Stimulated activated naive B cell treated with anti-CD40 and anti-IgM and Interleukin-4, amounts not matched to agents 10 μg/mL and 1 μg/mL and 100 μg/mL, for 72 hours (primary cell): ENCODE data around the gene ERC2.

Experiments
- ATAC-seq, 2 donors: fragments of 150-1000 bp; cut with Tn5 transposase; replicated peaks; 2 replicates each; pipeline ENCODE4 v1.10.0; 2021; ENCODE audit warnings: moderate library complexity in 1 of 2
- DNase-seq: peaks from one replicate; pipeline ENCODE4 v3.0.0; 2021
- H3K27ac Mint-ChIP-seq: one replicate; pipeline ENCODE4 v1.8.0; 2022; ENCODE audit warnings: mild to moderate bottlenecking, mixed read lengths
- H3K27me3 Mint-ChIP-seq, 2 donors: one replicate each; pipeline ENCODE4 v1.8.0; 2022; ENCODE audit warnings: mixed read lengths in 2 of 2
- H3K36me3 Mint-ChIP-seq, 2 donors: one replicate each; pipeline ENCODE4 v1.8.0; 2022; ENCODE audit warnings: mixed read lengths in 2 of 2, mild to moderate bottlenecking in 1 of 2
- H3K4me1 Mint-ChIP-seq, 2 donors: one replicate each; pipeline ENCODE4 v1.8.0; 2022; ENCODE audit warnings: mixed read lengths in 2 of 2, mild to moderate bottlenecking in 1 of 2
- H3K4me3 Mint-ChIP-seq, 2 donors: one replicate each; pipeline ENCODE4 v1.8.0; 2022; ENCODE audit warnings: mild to moderate bottlenecking in 2 of 2, mixed read lengths in 2 of 2, moderate library complexity in 1 of 2
- H3K9me3 Mint-ChIP-seq, 2 donors: one replicate each; pipeline ENCODE4 v1.8.0; 2022; ENCODE audit warnings: mixed read lengths in 2 of 2, mild to moderate bottlenecking in 1 of 2

The ERC2 gene

GRCh38 chr3:55929154-55929869 lies 539.0 kb downstream of the ERC2 start:
- Mint-ChIP-seq H3K27me3 (no peaks in the 10 kb centered on the region), H3K4me1 (no peaks in the 10 kb centered on the region), H3K36me3 (no peaks in the 10 kb centered on the region), H3K27ac (no peak overlapping the region), H3K9me3 (no peaks in the 10 kb centered on the region), H3K4me3 (no peak overlapping the region)
- ATAC-seq (no peak), DNase-seq (no peak)

GRCh38 chr3:55923626-55924025 lies 544.6 kb downstream of the ERC2 start:
- no peaks in the 10 kb centered on the region for H3K36me3 Mint-ChIP-seq
- H3K4me3 Mint-ChIP-seq: no peak overlapping the region
- no peak for ATAC-seq
- no peaks in the 10 kb centered on the region for H3K9me3 Mint-ChIP-seq
- no peaks in the 10 kb centered on the region for H3K4me1 Mint-ChIP-seq
- H3K27ac Mint-ChIP-seq: no peak overlapping the region
- DNase-seq: no peak
- H3K27me3 Mint-ChIP-seq: no peaks in the 10 kb centered on the region

- Mint-ChIP-seq H3K27me3 (no peaks in the 10 kb centered on the region), H3K4me1 (no peaks in the 10 kb centered on the region), H3K27ac (no peak overlapping the region), H3K9me3 (no peaks in the 10 kb centered on the region), H3K36me3 (no peaks in the 10 kb centered on the region), H3K4me3 (no peak overlapping the region)
- ATAC-seq (no peak), DNase-seq (no peak)
Measured at GRCh38 chr3:55923207-55923606, 545.1 kb downstream of the ERC2 start.

GRCh38 chr3:55912880-55913279 lies 555.4 kb downstream of the ERC2 start:
- H3K4me1 Mint-ChIP-seq: no peaks in the 10 kb centered on the region
- no peak overlapping the region for H3K4me3 Mint-ChIP-seq
- ATAC-seq: no peak
- H3K9me3 Mint-ChIP-seq: peaks cover 2 to 7% of the 10 kb centered on the region in 2 donors
- no peaks in the 10 kb centered on the region for H3K27me3 Mint-ChIP-seq
- no peak overlapping the region for H3K27ac Mint-ChIP-seq
- no peak for DNase-seq
- H3K36me3 Mint-ChIP-seq: no peaks in the 10 kb centered on the region

GRCh38 chr3:55911266-55911665 lies 557.0 kb downstream of the ERC2 start:
- Mint-ChIP-seq H3K27ac (no peak overlapping the region), H3K4me1 (no peaks in the 10 kb centered on the region), H3K9me3 (peaks cover 2 to 7% of the 10 kb centered on the region in 2 donors), H3K27me3 (no peaks in the 10 kb centered on the region), H3K4me3 (no peak overlapping the region), H3K36me3 (no peaks in the 10 kb centered on the region)
- no peak for DNase-seq
- ATAC-seq: no peak

- H3K4me1 Mint-ChIP-seq: no peaks in the 10 kb centered on the region
- no peak overlapping the region for H3K4me3 Mint-ChIP-seq
- no peak overlapping the region for H3K27ac Mint-ChIP-seq
- peaks cover 3 to 7% of the 10 kb centered on the region in 2 donors for H3K9me3 Mint-ChIP-seq
- no peaks in the 10 kb centered on the region for H3K36me3 Mint-ChIP-seq
- ATAC-seq: no peak
- no peak for DNase-seq
- H3K27me3 Mint-ChIP-seq: no peaks in the 10 kb centered on the region
Measured at GRCh38 chr3:55910543-55910942, 557.7 kb downstream of the ERC2 start.

- Mint-ChIP-seq H3K27me3 (no peaks in the 10 kb centered on the region), H3K4me1 (no peaks in the 10 kb centered on the region), H3K4me3 (no peak overlapping the region), H3K36me3 (no peaks in the 10 kb centered on the region), H3K27ac (no peak overlapping the region), H3K9me3 (peaks cover 3 to 4% of the 10 kb centered on the region in 2 donors)
- DNase-seq: no peak
- ATAC-seq: no peak
Measured at GRCh38 chr3:55909373-55909772, 558.9 kb downstream of the ERC2 start.

GRCh38 chr3:55907616-55908015 lies 560.7 kb downstream of the ERC2 start:
- H3K36me3 Mint-ChIP-seq: no peaks in the 10 kb centered on the region
- peaks cover 3% of the 10 kb centered on the region in 2 donors for H3K9me3 Mint-ChIP-seq
- ATAC-seq: no peak
- no peak for DNase-seq
- no peaks in the 10 kb centered on the region for H3K27me3 Mint-ChIP-seq
- no peaks in the 10 kb centered on the region for H3K4me1 Mint-ChIP-seq
- no peak overlapping the region for H3K27ac Mint-ChIP-seq
- no peak overlapping the region for H3K4me3 Mint-ChIP-seq

- H3K27me3 Mint-ChIP-seq: no peaks in the 10 kb centered on the region
- no peaks in the 10 kb centered on the region for H3K36me3 Mint-ChIP-seq
- DNase-seq: no peak
- H3K9me3 Mint-ChIP-seq: peaks cover 3% of the 10 kb centered on the region in 2 donors
- no peak overlapping the region for H3K27ac Mint-ChIP-seq
- no peaks in the 10 kb centered on the region for H3K4me1 Mint-ChIP-seq
- no peak overlapping the region for H3K4me3 Mint-ChIP-seq
- no peak for ATAC-seq
Measured at GRCh38 chr3:55906896-55907295, 561.4 kb downstream of the ERC2 start.

- Mint-ChIP-seq H3K36me3 (no peaks in the 10 kb centered on the region), H3K27ac (no peak overlapping the region), H3K9me3 (peaks cover 3% of the 10 kb centered on the region in 2 donors), H3K4me1 (no peaks in the 10 kb centered on the region), H3K4me3 (no peak overlapping the region), H3K27me3 (no peaks in the 10 kb centered on the region)
- DNase-seq (no peak), ATAC-seq (no peak)
Measured at GRCh38 chr3:55904716-55905115, 563.6 kb downstream of the ERC2 start.

GRCh38 chr3:55903680-55904079 lies 564.6 kb downstream of the ERC2 start:
- Mint-ChIP-seq H3K4me3 (no peak overlapping the region), H3K36me3 (no peaks in the 10 kb centered on the region), H3K9me3 (peaks cover 2 to 3% of the 10 kb centered on the region in 2 donors), H3K27ac (no peak overlapping the region), H3K27me3 (no peaks in the 10 kb centered on the region), H3K4me1 (no peaks in the 10 kb centered on the region)
- DNase-seq (no peak), ATAC-seq (no peak)

- no peak overlapping the region for H3K27ac Mint-ChIP-seq
- H3K36me3 Mint-ChIP-seq: no peaks in the 10 kb centered on the region
- H3K4me1 Mint-ChIP-seq: no peaks in the 10 kb centered on the region
- no peak for ATAC-seq
- H3K4me3 Mint-ChIP-seq: no peak overlapping the region
- H3K9me3 Mint-ChIP-seq: peaks cover 0 to 2% of the 10 kb centered on the region in 2 donors
- no peaks in the 10 kb centered on the region for H3K27me3 Mint-ChIP-seq
- DNase-seq: no peak
Measured at GRCh38 chr3:55902221-55902900, 565.9 kb downstream of the ERC2 start.

- H3K27ac Mint-ChIP-seq: no peak overlapping the region
- DNase-seq (no peak), ATAC-seq (no peak)
- no peaks in the 10 kb centered on the region for H3K9me3 Mint-ChIP-seq
- H3K27me3 Mint-ChIP-seq: no peaks in the 10 kb centered on the region
- H3K36me3 Mint-ChIP-seq: no peaks in the 10 kb centered on the region
- H3K4me3 Mint-ChIP-seq: no peak overlapping the region
- no peaks in the 10 kb centered on the region for H3K4me1 Mint-ChIP-seq
Measured at GRCh38 chr3:55899887-55900286, 568.4 kb downstream of the ERC2 start.

- H3K4me1 Mint-ChIP-seq: no peaks in the 10 kb centered on the region
- no peak overlapping the region for H3K27ac Mint-ChIP-seq
- peaks cover 0 to 5% of the 10 kb centered on the region in 2 donors for H3K9me3 Mint-ChIP-seq
- DNase-seq (no peak), ATAC-seq (no peak)
- no peak overlapping the region for H3K4me3 Mint-ChIP-seq
- no peaks in the 10 kb centered on the region for H3K27me3 Mint-ChIP-seq
- no peaks in the 10 kb centered on the region for H3K36me3 Mint-ChIP-seq
Measured at GRCh38 chr3:55897573-55898224, 570.6 kb downstream of the ERC2 start.
